Measurements from ENCODE around the gene GPATCH8.

GPATCH8 gene

DNA sequence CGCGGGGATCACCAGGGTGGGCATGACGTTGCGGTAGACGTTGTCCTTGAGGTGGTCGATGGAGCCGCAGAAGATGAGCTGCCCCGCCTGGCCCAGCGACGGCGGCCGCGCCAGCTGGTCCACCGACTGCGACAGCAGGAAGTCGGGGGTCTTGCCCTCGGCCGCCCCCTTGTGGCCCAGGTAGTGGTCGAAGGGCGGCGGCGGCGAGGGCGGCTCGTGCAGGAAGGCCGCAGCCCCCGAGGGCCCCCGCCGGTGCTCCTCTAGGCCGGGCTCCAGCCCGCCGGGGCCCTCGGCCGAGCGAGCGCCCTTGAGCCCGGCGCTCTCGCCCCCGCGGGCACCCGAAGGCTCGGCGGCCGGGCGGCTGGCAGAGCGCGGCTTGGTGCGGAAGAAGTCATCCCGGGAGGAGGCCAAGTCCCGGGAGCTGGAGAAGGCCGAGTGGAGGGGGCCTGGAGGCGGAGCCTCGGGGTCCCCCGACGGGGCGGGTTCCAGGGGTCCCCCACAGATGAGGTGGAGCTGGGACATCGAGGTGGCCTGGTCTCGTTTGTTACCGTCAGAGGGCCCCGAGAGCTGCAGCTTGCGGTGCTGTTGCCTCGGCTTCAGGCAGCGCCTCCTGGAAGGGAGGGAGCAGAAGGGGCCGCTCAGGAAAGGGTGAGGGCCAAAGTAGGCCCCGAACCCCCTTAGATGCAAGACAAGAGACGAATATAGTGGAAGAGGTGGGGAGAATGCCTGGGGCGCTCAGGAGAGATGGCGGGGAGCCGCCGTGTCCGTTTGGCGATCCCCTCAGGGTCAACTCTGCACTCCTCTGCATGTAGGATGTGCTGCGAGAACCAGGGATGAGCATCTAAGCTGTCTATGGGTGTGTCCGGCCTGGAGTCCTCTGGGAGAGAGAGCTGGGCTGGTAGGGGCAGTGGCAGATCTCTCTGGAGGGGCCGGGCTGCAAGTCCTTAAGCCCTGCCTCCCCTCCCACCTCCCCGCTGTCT is 148.3 kb downstream of the GPATCH8 start:
- DNase-seq (ENCODE audit: low spot score), result peak; percentile 48

DNA sequence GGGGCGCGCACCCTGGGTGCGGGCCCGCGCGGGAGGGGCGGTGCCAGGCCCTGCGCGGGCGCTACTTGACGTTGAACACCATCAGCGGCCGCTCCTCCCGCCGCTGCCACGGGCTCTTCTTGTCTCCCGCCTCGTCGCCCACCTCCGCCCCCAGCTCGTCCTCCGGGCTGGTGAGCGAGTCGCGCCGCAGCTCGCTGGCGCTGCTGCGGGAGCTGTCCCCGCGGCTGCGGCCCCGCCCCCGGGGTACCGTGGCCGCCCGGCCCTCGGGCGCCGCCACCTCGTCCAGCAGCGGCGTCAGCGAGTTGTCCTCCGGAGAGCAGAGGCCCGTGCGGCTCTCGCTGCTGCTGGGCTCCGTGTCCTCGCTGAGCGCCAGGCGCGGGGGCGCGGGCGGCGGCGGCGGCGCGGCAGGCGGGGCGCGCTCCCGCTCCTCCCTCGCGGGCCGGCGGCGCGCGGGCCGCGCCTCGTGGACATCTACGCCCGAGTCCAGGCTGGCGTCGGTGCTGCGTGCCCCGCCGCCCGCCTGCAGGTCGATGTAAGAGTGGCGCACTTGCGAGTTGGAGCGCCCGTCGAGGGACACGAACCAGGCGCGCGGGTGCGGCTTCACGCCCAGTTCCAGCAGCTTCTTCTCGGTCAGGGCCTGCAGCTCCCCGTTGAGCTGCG is 149.4 kb downstream of the GPATCH8 start:
- DNase-seq (ENCODE audit: low spot score), result peak; percentile 48

DNA sequence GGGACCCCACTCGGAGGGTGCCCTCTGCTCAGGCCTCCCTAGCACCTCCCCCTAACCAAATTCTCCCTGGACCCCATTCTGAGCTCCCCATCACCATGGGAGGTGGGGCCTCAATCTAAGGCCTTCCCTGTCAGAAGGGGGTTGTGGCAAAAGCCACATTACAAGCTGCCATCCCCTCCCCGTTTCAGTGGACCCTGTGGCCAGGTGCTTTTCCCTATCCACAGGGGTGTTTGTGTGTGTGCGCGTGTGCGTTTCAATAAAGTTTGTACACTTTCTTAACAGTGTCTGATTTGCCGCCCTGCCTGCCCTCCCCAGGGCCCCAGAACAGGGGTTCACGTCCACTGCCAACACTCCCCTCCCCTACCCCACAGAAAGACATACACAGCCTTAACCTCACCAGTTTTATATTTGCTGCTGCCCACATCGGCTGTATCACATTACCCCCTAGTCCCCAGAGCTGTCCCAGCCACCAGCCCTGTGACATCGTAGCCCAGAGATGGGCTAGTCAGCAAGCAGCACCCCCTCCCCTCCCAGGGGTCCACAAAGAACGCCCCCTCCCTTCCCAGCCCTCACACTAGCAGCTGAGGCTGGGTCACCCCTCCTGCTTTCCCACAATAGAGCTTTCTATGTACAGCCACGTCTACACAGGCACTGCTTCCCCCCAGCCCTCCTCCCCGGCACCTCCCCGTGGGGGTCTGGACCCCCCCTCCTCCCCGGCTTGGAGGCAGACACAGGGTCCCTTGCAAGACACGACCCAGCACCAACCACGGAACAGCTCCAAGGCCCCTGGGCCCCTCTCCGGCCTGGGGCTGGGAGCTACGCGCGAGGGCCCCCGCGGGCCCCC is 150.2 kb downstream of the GPATCH8 start:
- peak; percentile 26 for DNase-seq (ENCODE audit: low spot score)

DNA sequence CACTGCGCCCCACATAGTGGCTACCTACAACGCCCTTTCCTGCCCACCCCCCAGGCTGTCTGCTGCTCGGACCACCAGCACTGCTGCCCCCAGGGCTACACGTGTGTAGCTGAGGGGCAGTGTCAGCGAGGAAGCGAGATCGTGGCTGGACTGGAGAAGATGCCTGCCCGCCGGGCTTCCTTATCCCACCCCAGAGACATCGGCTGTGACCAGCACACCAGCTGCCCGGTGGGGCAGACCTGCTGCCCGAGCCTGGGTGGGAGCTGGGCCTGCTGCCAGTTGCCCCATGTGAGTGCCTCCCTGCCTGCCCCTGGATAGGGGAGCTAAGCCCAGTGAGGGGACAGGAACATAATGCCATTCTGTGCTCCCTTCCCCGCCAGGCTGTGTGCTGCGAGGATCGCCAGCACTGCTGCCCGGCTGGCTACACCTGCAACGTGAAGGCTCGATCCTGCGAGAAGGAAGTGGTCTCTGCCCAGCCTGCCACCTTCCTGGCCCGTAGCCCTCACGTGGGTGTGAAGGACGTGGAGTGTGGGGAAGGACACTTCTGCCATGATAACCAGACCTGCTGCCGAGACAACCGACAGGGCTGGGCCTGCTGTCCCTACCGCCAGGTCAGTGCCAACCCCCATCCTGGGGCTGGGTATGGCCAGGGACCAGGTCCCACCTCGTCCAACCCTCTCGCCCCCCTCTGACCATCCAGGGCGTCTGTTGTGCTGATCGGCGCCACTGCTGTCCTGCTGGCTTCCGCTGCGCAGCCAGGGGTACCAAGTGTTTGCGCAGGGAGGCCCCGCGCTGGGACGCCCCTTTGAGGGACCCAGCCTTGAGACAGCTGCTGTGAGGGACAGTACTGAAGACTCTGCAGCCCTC is 151.0 kb downstream of the GPATCH8 start:
- DNase-seq (ENCODE audit: low spot score), result peak; percentile 39

DNA sequence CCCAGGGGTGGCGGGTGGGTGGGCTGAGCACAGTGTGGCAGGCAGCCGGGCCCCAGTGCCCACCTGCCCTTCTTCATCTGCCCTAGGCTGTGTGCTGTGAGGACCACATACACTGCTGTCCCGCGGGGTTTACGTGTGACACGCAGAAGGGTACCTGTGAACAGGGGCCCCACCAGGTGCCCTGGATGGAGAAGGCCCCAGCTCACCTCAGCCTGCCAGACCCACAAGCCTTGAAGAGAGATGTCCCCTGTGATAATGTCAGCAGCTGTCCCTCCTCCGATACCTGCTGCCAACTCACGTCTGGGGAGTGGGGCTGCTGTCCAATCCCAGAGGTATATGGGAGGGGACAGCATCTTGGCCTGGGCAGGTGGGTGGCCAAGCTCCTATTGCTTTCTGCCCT is 151.7 kb downstream of the GPATCH8 start:
- no peak for DNase-seq (ENCODE audit: low spot score)

DNA sequence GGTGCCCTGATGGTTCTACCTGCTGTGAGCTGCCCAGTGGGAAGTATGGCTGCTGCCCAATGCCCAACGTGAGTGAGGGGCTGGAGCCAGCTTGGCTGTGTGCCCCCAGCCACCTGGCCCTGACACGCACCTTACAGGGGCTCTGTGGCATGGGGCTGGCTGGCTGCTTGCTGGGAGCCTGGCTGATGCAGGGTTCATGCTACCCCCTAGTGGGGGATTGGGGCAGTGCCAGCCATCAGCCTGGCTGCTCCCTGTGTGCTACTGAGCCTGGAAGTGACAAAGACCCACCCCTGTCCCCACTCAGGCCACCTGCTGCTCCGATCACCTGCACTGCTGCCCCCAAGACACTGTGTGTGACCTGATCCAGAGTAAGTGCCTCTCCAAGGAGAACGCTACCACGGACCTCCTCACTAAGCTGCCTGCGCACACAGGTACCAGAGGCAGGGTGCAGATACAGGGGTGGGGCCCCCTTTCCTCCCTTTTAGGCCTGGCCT is 152.4 kb downstream of the GPATCH8 start:
- DNase-seq (ENCODE audit: low spot score), result peak; percentile 96

DNA sequence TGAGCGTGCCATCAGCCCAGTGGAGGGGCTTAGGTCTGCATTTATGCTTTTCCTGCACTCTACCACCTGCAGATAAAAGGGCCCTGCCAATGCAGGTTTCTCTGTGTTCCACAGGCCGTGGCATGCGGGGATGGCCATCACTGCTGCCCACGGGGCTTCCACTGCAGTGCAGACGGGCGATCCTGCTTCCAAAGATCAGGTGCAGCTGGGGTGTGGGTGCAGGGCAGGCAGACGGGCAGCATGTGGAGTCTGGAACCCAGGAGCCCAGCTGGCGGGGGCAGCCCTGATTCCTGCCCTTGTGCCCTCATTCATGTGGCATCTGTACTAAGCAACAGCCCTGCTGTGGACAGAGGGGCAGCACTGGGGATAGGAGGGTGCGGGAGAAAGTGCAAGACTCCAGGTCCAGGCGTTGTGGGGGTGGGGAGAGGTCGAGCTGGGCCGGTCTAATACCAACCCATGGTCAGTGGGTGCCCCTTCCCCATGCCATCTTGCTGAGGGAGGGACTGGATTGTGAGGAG is 153.6 kb downstream of the GPATCH8 start:
- peak; percentile 34 for DNase-seq (ENCODE audit: low spot score)

DNA sequence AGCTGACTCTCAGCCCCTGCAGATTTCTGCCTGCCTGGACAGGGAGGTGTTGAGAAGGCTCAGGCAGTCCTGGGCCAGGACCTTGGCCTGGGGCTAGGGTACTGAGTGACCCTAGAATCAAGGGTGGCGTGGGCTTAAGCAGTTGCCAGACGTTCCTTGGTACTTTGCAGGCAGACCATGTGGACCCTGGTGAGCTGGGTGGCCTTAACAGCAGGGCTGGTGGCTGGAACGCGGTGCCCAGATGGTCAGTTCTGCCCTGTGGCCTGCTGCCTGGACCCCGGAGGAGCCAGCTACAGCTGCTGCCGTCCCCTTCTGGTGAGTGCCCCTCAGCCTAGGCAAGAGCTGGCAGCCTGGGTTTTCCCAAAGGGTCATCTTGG is 154.2 kb downstream of the GPATCH8 start:
- DNase-seq (ENCODE audit: low spot score), result peak; percentile 15

DNA sequence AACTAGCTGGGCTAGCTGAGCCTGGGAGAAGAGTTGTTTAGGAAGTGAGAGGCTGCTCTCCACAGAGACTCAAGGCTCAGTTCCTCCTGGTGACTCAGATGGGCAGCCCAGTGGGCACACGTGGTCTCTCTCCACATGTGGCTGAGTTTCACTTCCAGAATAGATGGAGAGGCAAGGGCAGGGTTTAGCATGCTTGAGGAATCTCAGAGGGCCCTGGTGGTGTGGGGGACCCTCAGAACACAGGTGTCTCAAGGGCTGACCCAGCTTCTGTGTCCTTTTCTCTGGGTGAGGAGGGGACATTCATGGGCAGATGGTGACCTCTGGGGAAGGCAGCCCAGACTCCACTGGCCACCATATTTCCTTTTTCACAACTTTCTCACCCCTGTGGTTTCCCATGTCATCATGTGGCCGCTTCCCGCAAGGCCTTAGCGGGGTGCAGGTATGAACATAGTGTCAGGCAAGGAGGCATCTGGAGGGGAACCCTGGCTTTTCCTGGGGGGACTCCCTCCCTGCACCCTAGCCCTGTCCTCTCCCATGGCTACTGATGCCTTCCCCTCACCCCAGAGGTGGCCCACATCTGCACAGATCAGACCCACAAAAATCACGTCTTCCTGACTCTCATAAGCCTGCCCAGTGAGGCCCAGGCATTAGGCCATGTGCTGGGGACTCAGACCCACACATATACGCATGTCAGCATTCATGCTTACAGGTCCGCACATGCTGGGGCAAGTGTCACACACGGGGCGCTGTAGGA is 154.8 kb downstream of the GPATCH8 start:
- DNase-seq (ENCODE audit: low spot score), result peak; percentile 17

Measured in D341Med (cell line).